Heart right ventricle (tissue), 16 donors: ENCODE results near the gene GAB3. TPM values are rescaled to one million over a fixed set of nuclear protein-coding genes. Genes with fewer than 3 reads are reported as not detected.

ENCODE experiments used
- ATAC-seq, 8 donors: fragments of 200-7000 bp; cut with Tn5 transposase; one replicate each; pipeline ENCODE4 v1.9.1; 2020; ENCODE audit warnings: mild to moderate bottlenecking in 8 of 8, moderate library complexity in 8 of 8, moderate number of reproducible peaks in 1 of 8
- DNase-seq, 2 donors: peaks; one replicate each; pipeline ENCODE4 v3.0.0-alpha.2; 2020
- H3K27ac ChIP-seq, 10 donors: fragments of 200-600 bp; sonication (generic) in 2 of 10; one replicate each; pipeline versions ENCODE4 v1.5.0 to v1.8.0; 2020 to 2022; ENCODE audit warnings: mild to moderate bottlenecking in 3 of 10
- H3K27me3 ChIP-seq, 7 donors: fragments of 200-600 bp; one replicate each; pipeline ENCODE4 v1.8.0; 2021 to 2022; ENCODE audit warnings: mild to moderate bottlenecking in 2 of 7
- H3K36me3 ChIP-seq, 9 donors: fragments of 200-600 bp; sonication (generic) in 1 of 9; one replicate each; pipeline versions ENCODE4 v1.5.0 to v1.8.0; 2020 to 2022; ENCODE audit warnings: mild to moderate bottlenecking in 2 of 9
- H3K4me1 ChIP-seq, 9 donors: fragments of 200-600 bp; sonication (generic) in 1 of 9; one replicate each; pipeline versions ENCODE4 v1.5.0 to v1.8.0; 2020 to 2022; ENCODE audit warnings: mild to moderate bottlenecking in 4 of 9
- H3K4me3 ChIP-seq, 10 donors: fragments of 200-600 bp; sonication (generic) in 2 of 10; one replicate each; pipeline versions ENCODE4 v1.5.0 to v1.8.0; 2020 to 2022; ENCODE audit warnings: mild to moderate bottlenecking in 7 of 10, moderate library complexity in 2 of 10
- H3K9me3 ChIP-seq, 11 donors: fragments of 200-600 bp in 10 of 11; sonication (generic) in 2 of 11; one replicate each; pipeline versions ENCODE4 v1.5.0 to v1.8.0; 2013 to 2022; ENCODE audit warnings: mild to moderate bottlenecking in 2 of 11, control low read depth in 1 of 11, moderate library complexity in 1 of 11
- WGBS, 2 donors: extraction: QIAGEN DNeasy Blood & Tissue Kit; methylation state at CpG; one replicate each; pipeline ENCODE4 v1.1.7; 2013; ENCODE audit warnings: inconsistent platforms in 1 of 2; 5-methylcytosine and 5-hydroxymethylcytosine counted together
- intact Hi-C, 10 donors: fragments of 100-400 bp; cut with DNase I; formaldehyde crosslinking; loops; one replicate each; pipeline versions ENCODE4 v1.11.1 to v1.14.2; 2022
- polyA plus RNA-seq, 2 donors: library from polyadenylated mRNA; stranded (reverse); fragments of 200-250 nt; gene quantifications; one replicate each; pipeline ENCODE4 v1.2.3, GENCODE V29; 2013
- total RNA-seq, 10 donors: library from RNA; stranded (reverse); fragmentation: NEBNext Ultra II Directional in 3 of 10; extraction: Animal tissue kit (Norgen Biotek cat#: 25700) in 3 of 10; gene quantifications; one replicate each; pipeline versions ENCODE4 v1.2.1 to v1.2.4, GENCODE V29; 2021 to 2023
- TF ChIP-seq, protein P1 (sequence below), 9 donors: fragments of 200-600 bp; sonication (generic) in 2 of 9; IDR thresholded peaks; one replicate each; pipeline versions ENCODE4 v1.5.0 to v1.8.0; 2021 to 2022; ENCODE audit warnings: antibody characterized with exemption in 9 of 9, mild to moderate bottlenecking in 5 of 9, moderate library complexity in 1 of 9
- donor health status: Arrhythmogenic right ventricular cardiomyopathy.
- donor health status: ischemic (EF 13 %, LVEDD 7.1; RV severe dilation, severe dysfunction).
- donor health status: healthy with polysubstance abuse.
- donor health status: DM: no; HTN: yes; CAD: no.
- donor health status: DM: no; HTN: no; CAD: no.
- donor health status: ischemic (EF 25% LVEDD 6.9; RV normal size, moderate dysfunction).
- donor health status: ischemic (EF 25% LVEDD 5.7; RV mildly dilated, moderate dysfunction).
- donor health status: healthy.
- donor health status: DM: yes; HTN: yes; CAD: no.
- donor health status: Ischemic cardiomyopathy.
- donor health status: ischemic (EF 35%, LVEDD 5.7; RV mildly dilated, moderate dysfunction).
- donor health status: nonischemic (EF 11% LVEDD 7.7; RV severe dilation, severe dysfunction).
- donor health status: DM: yes; HTN: yes; CAD: no.
- donor health status: PGD.
- donor health status: ischemic (EF 29% LVEDD 5.4; RV normal size, mild dysfunction).
- donor health status: nonischemic (EF 23%, LVEDD 6.1; RV moderate dilation, normal function).

GAB3 gene
- total and polyA plus RNA-seq, 12 donors = 5.9 to 32.1 (median 22.0) TPM

DNA sequence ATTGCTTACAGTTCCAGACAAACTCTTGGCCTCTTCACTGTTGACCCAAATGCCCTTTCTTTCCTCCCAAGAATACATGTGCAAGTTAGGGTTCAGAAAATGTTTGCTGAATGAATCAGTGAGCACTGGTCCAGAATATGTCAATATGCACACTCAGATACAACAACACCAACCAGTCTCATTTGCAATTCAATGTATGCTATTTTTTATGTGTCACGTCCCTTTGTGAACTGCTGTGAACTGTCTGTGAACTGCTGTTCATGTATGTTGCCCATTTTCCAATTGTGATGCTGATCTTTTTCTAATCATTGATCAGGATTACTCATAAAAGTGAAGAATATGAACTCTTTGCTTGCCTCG lies 17.8 kb downstream of the GAB3 start:
- intact Hi-C loops = no loop called here
- TF ChIP-seq, protein P1, sequence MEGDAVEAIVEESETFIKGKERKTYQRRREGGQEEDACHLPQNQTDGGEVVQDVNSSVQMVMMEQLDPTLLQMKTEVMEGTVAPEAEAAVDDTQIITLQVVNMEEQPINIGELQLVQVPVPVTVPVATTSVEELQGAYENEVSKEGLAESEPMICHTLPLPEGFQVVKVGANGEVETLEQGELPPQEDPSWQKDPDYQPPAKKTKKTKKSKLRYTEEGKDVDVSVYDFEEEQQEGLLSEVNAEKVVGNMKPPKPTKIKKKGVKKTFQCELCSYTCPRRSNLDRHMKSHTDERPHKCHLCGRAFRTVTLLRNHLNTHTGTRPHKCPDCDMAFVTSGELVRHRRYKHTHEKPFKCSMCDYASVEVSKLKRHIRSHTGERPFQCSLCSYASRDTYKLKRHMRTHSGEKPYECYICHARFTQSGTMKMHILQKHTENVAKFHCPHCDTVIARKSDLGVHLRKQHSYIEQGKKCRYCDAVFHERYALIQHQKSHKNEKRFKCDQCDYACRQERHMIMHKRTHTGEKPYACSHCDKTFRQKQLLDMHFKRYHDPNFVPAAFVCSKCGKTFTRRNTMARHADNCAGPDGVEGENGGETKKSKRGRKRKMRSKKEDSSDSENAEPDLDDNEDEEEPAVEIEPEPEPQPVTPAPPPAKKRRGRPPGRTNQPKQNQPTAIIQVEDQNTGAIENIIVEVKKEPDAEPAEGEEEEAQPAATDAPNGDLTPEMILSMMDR (IDR thresholded peaks at IDR 0.05) = no peak
- ATAC-seq (no peak), DNase-seq (no peak)
- no peaks in the 10 kb centered on the region for H3K27me3 ChIP-seq
- WGBS, 2 donors = 67 to 68% methylated on average over 2 of the region's 2 CpGs
- peak overlapping the region; percentile 54 to 90 (median 82) for H3K27ac ChIP-seq
- H3K4me1 ChIP-seq = peaks cover 37 to 100% (median 98%) of the 10 kb centered on the region in 9 donors
- no peaks in the 10 kb centered on the region for H3K9me3 ChIP-seq
- no peaks in the 10 kb centered on the region for H3K36me3 ChIP-seq
- H3K4me3 ChIP-seq = peak overlapping the region in 1 of 10 donors; percentile 3

DNA sequence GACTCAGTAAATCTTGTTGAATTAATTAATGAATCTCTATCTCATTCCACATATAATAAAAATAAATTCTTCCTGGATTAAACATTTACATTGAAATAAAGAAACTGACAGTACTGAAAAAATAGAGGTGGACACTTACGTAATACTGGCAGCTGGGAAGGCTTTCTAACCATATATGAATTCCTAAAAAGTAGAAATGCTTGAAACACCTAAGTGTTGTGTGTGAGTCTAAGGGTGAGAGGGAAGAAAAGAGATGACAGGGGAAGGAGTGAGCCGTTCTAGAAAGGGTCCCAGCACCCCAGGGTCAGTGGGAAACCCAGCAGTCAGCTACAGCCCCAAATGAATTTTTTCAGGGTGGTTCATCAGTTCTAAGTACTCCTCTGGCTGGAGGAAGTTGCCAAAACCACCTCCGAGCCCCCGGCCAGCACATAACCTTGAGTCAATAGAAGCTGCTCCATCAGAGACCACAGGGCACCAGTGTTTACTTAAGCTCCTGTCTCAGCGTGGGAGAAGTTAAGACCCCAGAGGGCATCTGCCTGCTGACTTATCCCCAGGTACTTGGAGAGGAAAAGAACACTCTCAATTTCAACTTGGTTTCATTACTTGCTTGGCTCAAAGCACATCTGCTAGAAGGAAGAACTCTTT lies 18.3 kb downstream of the GAB3 start:
- Histone ChIP-seq H3K36me3 (no peaks in the 10 kb centered on the region), H3K4me1 (peaks cover 37 to 100% (median 99%) of the 10 kb centered on the region in 9 donors), H3K27ac (peak overlapping the region; percentile 54 to 90 (median 82)), H3K9me3 (no peaks in the 10 kb centered on the region), H3K27me3 (no peaks in the 10 kb centered on the region), H3K4me3 (no peak overlapping the region)
- TF ChIP-seq, protein P1 (IDR thresholded peaks at IDR 0.05) = no peak
- intact Hi-C loops = no loop called here
- 34 to 42% methylated on average over 5 of the region's 5 CpGs for WGBS, 2 donors
- DNase-seq (no peak), ATAC-seq (no peak)

DNA sequence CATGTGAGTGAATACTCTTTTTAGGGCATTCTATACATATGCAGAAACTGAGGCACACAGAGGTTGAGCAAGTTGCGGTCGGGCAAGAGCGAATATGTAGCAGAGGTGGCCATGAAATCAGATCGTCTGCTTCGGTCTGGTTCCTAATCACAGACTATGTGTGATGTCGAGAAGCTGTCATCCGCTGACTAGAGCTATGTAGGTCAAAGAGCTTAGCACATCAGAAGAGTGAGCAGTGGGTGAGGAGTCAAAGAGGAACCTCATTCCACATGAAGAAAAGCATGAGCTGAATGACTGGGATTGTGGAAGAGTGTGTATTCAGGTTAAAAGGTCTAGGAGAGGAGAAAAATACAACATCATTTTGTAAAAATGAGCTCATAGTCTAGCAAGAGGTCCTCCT lies 19.0 kb downstream of the GAB3 start:
- Histone ChIP-seq H3K9me3 (no peaks in the 10 kb centered on the region), H3K4me1 (peaks cover 39 to 100% (median 99%) of the 10 kb centered on the region in 9 donors), H3K4me3 (no peak overlapping the region), H3K27ac (peak overlapping the region; percentile 54 to 90 (median 82)), H3K36me3 (no peaks in the 10 kb centered on the region), H3K27me3 (no peaks in the 10 kb centered on the region)
- DNase-seq (no peak), ATAC-seq (peak in 6 of 8 donors; percentile 30 to 51 (median 40))
- TF ChIP-seq, protein P1 (IDR thresholded peaks at IDR 0.05) = no peak
- intact Hi-C loops = no loop called here
- WGBS, 2 donors = 29 to 35% methylated on average over 7 of the region's 7 CpGs

DNA sequence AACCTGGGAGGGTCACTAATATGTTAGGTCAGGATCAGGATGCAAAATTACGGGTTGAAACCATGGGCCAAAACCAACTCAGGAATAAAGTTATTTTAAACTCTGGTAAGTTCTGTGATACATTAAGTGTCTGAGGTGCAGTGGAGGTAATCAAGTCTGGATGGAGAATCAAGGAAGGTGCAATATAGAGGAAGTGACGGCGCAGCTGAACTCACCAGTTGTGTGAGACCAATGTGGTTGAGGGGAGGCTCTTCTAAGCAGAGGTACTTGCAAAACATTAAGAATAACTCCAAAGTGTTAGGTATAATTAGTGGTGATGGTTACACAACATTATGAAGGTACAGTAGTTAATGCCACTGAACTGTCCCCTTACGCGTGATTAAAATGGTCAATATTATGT lies 19.7 kb downstream of the GAB3 start:
- intact Hi-C loops = no loop called here
- no peaks in the 10 kb centered on the region for H3K9me3 ChIP-seq
- H3K27me3 ChIP-seq = no peaks in the 10 kb centered on the region
- WGBS, 2 donors = 78 to 89% methylated on average over 5 of the region's 5 CpGs
- peaks cover 35 to 100% (median 99%) of the 10 kb centered on the region in 9 donors for H3K4me1 ChIP-seq
- H3K27ac ChIP-seq = peak overlapping the region; percentile 76 to 90 (median 82)
- ATAC-seq (no peak), DNase-seq (no peak)
- no peaks in the 10 kb centered on the region for H3K36me3 ChIP-seq
- H3K4me3 ChIP-seq = no peak overlapping the region
- TF ChIP-seq, protein P1 (IDR thresholded peaks at IDR 0.05) = no peak
